ENCODE results near the gene YTHDC1.

GRCh38 chr4:68365068-68365467, 15.2 kb upstream of the YTHDC1 start:
- TF ChIP-seq, protein P1, sequence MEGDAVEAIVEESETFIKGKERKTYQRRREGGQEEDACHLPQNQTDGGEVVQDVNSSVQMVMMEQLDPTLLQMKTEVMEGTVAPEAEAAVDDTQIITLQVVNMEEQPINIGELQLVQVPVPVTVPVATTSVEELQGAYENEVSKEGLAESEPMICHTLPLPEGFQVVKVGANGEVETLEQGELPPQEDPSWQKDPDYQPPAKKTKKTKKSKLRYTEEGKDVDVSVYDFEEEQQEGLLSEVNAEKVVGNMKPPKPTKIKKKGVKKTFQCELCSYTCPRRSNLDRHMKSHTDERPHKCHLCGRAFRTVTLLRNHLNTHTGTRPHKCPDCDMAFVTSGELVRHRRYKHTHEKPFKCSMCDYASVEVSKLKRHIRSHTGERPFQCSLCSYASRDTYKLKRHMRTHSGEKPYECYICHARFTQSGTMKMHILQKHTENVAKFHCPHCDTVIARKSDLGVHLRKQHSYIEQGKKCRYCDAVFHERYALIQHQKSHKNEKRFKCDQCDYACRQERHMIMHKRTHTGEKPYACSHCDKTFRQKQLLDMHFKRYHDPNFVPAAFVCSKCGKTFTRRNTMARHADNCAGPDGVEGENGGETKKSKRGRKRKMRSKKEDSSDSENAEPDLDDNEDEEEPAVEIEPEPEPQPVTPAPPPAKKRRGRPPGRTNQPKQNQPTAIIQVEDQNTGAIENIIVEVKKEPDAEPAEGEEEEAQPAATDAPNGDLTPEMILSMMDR (IDR thresholded peaks at IDR 0.05): no peak
- TF ChIP-seq POLR2A (IDR thresholded peaks at IDR 0.05): no peak
